ENCODE data around the gene TLR1.

DNA sequence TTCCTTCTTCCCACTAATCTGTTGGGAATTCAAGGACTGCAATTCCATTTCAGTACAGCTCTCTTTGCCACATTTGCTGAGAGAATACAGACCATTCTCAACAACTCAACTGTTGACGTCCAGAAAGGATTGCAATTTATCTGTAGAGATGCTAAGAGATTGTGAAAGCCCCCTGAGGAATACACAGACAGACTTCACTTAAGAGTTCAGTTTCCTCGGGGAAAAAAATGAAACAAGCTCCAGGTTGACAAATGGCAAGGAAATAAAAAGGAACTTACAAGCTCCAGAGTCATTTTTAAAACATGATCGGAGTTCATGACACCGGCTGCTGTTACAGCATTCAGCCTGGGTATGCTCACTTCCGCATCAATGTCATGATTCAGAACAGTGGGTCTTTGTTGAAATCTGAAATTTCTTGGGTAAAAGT lies 35.6 kb downstream of the TLR1 start:
- TF ChIP-seq SP1 (IDR thresholded peaks at IDR 0.05) (no peak), LEF1 (IDR thresholded peaks at IDR 0.05; ENCODE audit: borderline replicate concordance) (no peak), FOXA1 (IDR thresholded peaks at IDR 0.05) (no peak), NFRKB (IDR thresholded peaks at IDR 0.05) (no peak), TARDBP (IDR thresholded peaks at IDR 0.05) (no peak), BHLHE40 (IDR thresholded peaks at IDR 0.05; ENCODE audit: borderline replicate concordance) (no peak), FOXM1 (IDR thresholded peaks at IDR 0.05; ENCODE audit: borderline replicate concordance) (no peak), ZNF384 (IDR thresholded peaks at IDR 0.05) (no peak), CTBP1 (IDR thresholded peaks at IDR 0.05; ENCODE audit: borderline replicate concordance) (no peak), SUZ12 (IDR thresholded peaks at IDR 0.05) (no peak), L3MBTL2 (conservative IDR thresholded peaks at IDR 0.05) (no peak), FOXK2 (IDR thresholded peaks at IDR 0.05) (no peak), ELF4 (IDR thresholded peaks at IDR 0.05) (no peak)
- TF ChIP-seq, protein P1, sequence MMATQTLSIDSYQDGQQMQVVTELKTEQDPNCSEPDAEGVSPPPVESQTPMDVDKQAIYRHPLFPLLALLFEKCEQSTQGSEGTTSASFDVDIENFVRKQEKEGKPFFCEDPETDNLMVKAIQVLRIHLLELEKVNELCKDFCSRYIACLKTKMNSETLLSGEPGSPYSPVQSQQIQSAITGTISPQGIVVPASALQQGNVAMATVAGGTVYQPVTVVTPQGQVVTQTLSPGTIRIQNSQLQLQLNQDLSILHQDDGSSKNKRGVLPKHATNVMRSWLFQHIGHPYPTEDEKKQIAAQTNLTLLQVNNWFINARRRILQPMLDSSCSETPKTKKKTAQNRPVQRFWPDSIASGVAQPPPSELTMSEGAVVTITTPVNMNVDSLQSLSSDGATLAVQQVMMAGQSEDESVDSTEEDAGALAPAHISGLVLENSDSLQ (IDR thresholded peaks at IDR 0.05) = no peak
